ENCODE results near the gene PTPRM.
"Not testable (repeated sequence)": the region's sequence is repeated elsewhere in the genome, so short reads cannot be mapped to it uniquely, and the experiment has no call there.

PTPRM gene

GRCh38 chr18:7735196-7735595, 168.1 kb downstream of the PTPRM start:
- DNase-seq: no peak

GRCh38 chr18:7735626-7736175, 168.6 kb downstream of the PTPRM start:
- DNase-seq: no peak

GRCh38 chr18:7736526-7736925, 169.4 kb downstream of the PTPRM start:
- not testable (repeated sequence) for DNase-seq

- no peak for DNase-seq
These were observed 170.4 kb downstream of the PTPRM start for GRCh38 chr18:7737550-7737949.

- DNase-seq: no peak
These were observed 173.7 kb downstream of the PTPRM start for GRCh38 chr18:7740821-7741220.

GRCh38 chr18:7741640-7742039, 174.5 kb downstream of the PTPRM start:
- DNase-seq: no peak

GRCh38 chr18:7742224-7742623, 175.1 kb downstream of the PTPRM start:
- no peak for DNase-seq

- DNase-seq: no peak
These were observed 176.1 kb downstream of the PTPRM start for GRCh38 chr18:7743256-7743655.

- DNase-seq: no peak
These were observed 179.0 kb downstream of the PTPRM start for GRCh38 chr18:7746106-7746505.

GRCh38 chr18:7748251-7749007, 181.3 kb downstream of the PTPRM start:
- DNase-seq: no peak

GRCh38 chr18:7749008-7749405, 181.9 kb downstream of the PTPRM start:
- no peak for DNase-seq

- DNase-seq: no peak
These were observed 182.4 kb downstream of the PTPRM start for GRCh38 chr18:7749510-7749981.

- DNase-seq: no peak
These were observed 183.1 kb downstream of the PTPRM start for GRCh38 chr18:7750095-7750663.

GRCh38 chr18:7750966-7751365, 183.8 kb downstream of the PTPRM start:
- DNase-seq: no peak

- DNase-seq: no peak
These were observed 187.1 kb downstream of the PTPRM start for GRCh38 chr18:7754258-7754657.

- DNase-seq: no peak
These were observed 187.6 kb downstream of the PTPRM start for GRCh38 chr18:7754725-7755181.

- DNase-seq: no peak
These were observed 188.8 kb downstream of the PTPRM start for GRCh38 chr18:7755753-7756475.

- no peak for DNase-seq
These were observed 190.1 kb downstream of the PTPRM start for GRCh38 chr18:7757175-7757574.

- no peak for DNase-seq
These were observed 191.6 kb downstream of the PTPRM start for GRCh38 chr18:7758764-7759163.

GRCh38 chr18:7760967-7761948, 194.1 kb downstream of the PTPRM start:
- DNase-seq: no peak

- no peak for DNase-seq
These were observed 197.3 kb downstream of the PTPRM start for GRCh38 chr18:7764405-7764804.

- DNase-seq: no peak
These were observed 199.2 kb downstream of the PTPRM start for GRCh38 chr18:7766346-7766745.
